GM21526 (cell line): ENCODE results near the gene S100A7A.

Source experiments
- ATAC-seq: cut with Tn5 transposase; IDR thresholded peaks from one replicate; pipeline ENCODE4 v1.9.1; 2021; ENCODE audit warnings: moderate library complexity; ENCODE audit not compliant: unreplicated experiment, low FRiP score

Gene S100A7A

DNA sequence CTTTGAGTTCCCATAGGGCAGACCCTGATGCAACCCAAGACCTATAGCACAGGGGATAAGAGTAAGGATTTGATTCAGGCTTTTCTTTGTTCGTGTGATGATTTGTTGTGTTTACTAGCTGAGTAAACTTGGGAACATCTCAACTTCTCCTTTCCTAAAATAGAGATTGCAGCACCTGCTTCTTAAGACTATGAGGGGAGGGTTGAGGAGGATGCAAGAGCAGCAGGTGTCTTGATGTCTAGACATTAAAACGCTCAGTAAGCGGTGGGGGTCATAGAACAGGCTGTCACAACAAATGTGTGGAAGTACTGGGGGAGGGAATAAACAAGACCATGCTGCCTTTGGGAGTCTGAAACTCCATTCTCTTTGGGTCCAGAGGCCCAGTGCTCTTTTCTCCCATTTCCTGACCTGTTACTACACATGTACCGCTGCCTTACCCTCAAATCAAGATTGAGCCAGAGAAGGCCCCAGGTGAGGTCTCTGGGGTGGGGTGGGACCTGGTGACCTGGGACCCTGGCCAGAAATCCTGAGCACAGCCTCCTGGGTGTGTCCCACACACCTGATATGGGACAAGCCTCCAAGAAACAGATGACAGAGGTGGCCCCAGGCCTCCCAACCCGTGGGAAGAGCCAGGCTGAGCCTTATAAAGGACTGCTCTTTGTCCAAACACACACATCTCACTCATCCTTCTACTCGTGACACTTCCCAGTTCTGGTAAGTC, at the start of gene S100A7A:
Gene S100A7A (plus strand): TSS at position 671 of the 721 bp plus-strand sequence. CDS start 1,563 bp downstream, outside the sequence.
- no peak for ATAC-seq

DNA sequence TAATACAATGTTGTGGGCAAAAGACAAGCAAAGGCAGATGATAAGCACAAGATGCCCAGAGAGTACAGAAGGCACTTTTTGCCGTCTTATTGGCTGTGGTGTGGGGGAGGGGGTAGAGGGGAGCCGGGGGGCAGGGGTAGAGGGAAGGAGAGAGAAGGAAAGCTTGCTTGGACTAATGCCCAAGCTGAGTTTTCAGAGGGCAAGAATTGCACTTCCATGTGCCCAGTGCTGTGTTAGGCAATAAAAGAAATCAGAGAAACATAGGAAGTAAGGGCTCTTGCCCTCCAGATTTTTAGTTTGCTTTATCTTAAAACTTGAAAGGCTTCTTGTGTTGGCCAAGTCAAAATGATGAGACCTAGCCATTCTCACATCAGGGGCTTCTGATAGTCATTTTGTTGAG, 49.2 kb upstream of the S100A7A start:
- no peak for ATAC-seq

DNA sequence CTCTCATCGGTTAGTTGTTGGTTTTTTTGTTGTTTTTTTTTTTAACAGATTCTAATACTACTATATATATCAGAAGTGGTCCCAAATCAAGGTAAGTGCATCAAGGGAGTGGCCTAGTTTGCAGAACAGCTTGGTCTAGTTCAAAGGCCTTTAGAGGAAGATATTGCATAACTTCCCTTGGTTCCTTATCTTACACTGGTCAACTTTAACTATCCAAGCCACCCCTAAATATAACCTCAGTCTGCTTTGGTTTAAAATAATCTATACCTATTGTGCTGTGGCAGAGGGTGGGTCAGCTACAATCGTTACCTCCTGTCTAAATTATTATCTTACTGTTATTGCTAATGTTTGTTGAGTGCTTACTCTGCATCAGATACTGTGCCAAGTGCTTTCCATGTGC, 47.8 kb upstream of the S100A7A start:
- ATAC-seq: no peak

DNA sequence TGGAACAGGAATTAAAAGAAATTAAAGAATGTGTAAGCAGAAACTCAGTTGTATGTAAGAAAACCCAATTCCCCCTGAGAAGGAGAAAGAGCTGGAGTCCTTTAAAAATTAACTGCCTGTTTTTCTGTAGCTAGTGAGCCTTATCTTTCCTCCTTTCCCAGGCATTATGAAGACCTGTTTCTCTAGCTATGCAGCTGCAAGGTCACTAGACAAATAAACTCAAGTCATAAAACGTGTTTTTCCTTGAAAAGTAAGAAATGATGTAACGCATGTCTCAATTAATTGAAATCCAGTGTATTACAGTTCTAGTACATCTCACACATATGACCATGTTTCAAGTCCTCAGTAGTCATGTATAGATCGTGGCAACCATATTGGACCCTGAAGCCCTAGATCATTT, 46.2 kb upstream of the S100A7A start:
- no peak for ATAC-seq

DNA sequence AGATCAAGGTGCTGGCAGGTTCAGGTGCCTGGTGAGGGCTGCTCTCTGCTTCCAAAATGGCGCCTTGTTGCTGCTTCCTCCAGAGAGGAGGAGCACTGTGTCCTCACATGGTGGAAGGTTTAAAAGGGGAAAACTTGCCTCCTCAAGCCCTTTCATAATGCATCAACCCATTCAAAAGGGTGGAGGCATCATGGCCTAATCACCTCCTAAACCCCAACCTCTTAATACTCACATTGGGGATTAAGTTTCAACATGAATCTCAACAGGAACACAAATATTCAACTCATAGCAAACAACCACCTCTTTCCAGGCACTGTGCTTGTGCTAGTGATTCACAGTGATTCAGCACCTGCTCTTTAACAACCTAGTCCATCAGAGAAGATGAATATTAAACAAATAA, 45.1 kb upstream of the S100A7A start:
- ATAC-seq: no peak

DNA sequence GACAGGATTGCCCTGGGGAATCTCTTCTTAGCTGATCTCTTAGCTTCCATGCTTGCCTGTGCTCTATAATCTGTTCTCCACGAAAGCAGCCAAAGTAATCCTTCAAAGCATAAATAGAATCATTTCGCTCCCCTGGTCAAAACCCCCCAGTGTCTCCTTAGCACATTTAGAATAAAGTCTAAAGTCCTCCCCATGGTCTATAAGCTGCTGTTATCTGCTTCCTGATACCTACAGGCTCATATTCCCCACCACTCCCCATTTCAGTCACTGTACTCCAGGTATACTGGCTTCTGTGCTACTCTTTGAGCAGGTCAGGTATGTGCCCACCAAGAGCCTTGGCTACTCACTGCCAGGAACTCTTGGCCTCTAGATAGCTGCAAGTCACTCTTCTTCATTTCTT, 43.7 kb upstream of the S100A7A start:
- no peak for ATAC-seq

DNA sequence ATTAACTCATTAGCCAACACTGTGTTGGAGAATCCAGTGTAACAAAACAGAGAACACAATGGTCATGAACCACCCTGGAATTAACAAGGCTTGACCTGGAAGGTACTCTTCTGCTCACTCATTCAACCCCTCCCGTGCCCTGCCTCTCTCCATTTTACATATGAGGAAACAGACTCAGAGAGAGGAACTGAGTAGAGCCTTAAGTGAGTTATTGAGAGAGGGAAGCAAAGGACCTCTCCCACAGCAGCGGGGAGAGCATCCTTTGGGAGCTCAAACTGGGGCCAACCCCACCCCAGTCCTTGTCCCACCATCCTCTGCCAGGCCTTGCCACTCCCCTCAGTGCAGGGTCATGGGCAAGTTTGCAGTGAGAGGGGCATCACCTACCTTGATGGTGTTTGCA, 42.2 kb upstream of the S100A7A start:
- ATAC-seq: no peak

DNA sequence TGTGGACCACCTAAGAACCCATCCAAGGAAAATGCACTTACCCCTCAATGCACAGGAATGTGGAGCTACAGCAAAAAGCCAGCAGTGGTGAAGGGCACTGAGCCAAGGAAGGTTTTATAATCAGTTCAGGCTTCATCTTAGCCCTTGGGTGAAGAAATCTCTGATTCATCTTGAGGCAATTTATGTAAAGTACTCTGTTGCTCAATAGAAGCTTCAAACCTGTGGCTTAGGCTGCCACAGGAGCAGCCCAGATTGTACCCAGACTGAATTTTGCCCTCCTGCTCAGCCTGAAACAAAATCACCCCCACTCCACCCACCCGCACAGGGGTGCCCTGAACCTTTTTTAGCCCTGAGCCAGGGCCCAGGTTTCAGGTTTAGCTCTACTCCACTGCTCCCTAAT, 40.8 kb upstream of the S100A7A start, which contains the start of gene S100A12:
Gene S100A12 (minus strand): TSS at position 111 of the 400 bp plus-strand sequence. CDS start 1,029 bp downstream, outside the sequence.
- no peak for ATAC-seq

DNA sequence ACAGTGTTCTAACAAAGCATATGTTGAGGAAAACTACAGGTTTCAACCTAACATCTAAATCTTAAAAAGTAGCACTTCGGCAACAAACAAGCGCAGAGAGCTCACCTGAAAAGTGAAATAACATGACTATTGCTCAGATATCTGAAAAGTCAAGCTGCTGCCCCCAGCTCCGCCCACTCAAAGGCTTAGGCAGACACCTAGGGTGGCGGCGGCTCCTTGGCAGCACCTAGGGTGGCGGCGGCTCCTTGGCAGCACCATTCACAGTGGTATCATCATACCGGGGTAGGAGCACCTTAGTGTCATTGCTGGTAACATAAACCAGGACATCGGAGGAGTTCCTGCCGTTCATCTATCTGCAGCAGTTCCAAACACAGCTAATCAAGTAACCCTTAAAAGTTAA, 36.7 kb upstream of the S100A7A start:
- no peak for ATAC-seq

DNA sequence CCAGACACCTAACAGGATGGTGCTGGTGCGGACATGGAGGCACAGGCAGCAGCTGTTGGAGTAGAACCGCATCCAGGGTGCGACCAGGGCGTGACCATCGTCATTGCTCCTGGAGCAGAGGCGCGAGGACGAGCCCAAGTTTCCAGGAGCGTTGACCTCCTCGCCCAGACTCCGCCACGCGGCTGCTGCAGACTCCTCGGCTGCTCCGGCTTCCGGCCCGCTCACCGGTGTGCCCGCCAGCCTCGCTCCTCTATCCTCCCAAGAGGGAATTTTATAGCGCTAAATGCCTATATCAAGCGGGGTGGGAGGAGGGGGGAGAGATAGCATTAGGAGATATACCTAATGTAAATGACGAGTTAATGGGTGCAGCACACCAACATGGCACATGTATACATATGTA, 35.6 kb upstream of the S100A7A start:
- no peak for ATAC-seq

DNA sequence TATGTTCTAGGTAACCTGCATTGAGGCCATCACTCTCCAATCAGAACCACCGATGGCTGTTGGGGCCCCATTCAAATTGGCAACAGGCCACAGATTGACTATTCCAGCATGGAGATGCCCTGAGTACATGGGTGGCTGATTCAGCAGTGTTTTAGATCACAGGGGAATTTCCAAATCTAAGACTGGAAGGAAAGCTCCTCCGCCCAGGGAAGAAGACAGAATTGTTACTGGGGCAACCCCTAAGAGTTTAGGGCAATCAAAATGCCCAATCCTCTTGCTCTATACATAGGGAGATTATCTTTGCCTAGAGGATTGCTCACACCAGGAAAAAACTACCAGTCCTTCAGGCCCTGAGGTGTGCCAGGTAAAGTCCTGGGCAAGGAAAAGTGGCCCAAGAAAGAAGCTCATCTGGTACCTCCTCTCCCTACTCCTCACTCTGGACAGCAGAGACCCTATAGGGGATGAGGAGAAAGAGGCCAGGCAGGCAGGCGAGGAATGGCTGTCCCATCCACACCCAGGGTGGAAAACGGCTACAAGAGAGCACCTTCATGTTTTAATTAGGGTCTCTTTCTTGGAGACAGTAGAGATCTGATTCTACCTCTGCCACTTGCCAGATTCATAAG, 31.3 kb upstream of the S100A7A start:
- no peak for ATAC-seq

DNA sequence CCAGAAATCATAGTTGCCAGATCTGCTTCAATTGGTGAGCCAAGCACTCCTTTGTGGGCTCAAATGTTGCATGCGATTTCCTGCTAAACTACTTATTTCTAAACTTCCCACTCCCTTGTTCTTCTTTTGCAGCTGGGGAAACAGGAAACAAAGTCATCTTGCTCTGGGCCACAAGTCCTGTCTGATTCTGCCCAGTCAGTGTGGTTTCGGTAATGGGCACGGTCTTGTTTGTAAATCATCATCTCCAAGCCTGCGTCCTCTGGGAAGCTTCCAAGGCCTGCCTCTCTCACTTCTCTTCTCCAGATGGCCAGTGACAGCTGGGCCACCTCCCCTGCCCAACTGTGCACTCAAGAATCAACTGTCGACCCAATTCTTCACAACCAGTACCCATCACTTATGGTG, 29.8 kb upstream of the S100A7A start:
- ATAC-seq: no peak

DNA sequence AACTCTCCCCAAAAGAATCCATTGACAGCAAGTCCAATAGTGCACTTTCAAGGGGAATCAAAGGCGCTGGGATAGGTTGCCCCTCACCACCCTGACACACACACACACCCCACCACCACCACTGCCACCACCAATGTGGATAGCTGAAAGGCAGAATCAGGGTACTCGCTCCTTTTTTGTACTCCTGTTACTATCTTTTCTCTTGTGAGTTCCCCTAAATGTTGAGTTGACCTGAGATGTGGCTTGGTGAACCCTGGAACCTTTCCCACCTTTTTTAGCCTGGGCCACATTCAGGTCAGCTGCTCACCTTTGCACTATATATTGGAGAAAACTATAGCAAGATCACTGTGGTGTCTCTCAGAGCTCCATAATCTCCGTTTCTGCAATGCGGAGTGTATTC, 29.3 kb upstream of the S100A7A start:
- no peak for ATAC-seq

DNA sequence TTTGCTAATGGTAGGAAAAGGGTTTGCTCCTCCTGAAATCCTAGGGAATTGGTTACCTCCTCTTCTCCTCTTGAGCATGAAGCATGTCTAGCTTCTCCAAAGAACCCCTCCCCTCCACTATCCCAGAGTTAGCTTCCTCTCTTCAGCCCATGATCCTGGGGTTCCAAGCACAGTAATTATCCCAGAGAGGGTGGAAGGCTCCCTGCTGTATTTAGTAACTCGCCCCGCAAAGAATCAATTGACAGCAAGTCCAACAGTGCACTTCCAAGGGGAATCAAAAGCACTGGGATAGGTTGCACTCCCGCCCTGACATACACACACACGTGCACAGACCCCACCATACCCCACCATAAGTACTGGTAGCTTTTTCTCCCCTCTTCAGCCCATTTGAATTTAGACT, 28.5 kb upstream of the S100A7A start:
- no peak for ATAC-seq

DNA sequence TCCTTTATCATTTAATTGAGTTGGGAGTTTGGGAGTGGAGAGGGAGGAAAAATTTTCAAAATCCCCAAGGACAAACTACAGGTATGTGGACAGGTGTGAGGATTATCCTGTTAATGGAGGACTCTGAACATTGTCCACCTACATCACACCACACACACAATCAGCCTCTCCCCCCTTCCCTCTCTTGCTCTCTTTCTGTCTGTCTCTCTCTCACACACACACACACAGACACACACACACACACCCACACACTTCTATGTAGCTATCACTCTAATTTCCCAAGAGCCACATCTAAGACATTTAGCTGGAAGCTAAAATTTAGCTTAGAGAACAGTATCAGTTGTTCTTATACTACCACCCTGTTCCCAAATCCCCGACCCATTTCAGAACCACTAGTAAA, 26.9 kb upstream of the S100A7A start:
- no peak for ATAC-seq

DNA sequence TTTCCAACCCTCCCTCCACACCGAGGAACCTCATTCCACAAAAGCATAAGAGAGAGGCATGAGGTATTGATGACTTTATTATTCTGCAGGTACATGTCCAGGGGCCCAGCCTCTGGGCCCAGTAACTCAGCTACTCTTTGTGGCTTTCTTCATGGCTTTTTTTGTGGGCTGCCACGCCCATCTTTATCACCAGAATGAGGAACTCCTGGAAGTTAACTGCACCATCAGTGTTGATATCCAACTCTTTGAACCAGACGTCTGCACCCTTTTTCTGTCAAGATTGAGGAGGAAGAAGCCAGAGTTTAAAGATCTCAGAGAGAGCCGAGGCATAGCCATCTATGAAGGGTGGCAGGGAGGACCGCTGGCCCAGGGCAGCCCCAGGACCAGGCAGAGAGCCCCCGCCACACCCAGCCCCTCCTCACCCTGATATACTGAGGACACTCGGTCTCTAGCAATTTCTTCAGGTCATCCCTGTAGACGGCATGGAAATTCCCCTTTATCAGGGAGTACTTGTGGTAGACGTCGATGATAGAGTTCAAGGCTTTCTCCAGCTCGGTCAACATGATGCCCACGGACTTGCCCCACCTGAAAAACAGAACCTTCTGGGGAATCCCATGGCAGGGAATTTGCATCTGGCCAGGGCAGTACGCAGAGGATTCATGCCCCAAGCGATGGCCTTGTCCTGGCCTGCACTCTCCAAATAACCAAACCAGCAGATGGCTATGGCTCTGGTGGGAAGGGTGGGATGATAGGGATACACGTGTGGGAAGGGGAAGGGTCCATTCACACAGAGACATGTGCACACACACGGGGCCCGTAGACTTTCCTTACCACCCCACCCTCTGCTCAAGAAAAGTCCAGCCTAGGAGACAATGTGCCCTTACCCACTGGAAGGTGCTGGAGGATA, 26.1 kb upstream of the S100A7A start:
- ATAC-seq: no peak

DNA sequence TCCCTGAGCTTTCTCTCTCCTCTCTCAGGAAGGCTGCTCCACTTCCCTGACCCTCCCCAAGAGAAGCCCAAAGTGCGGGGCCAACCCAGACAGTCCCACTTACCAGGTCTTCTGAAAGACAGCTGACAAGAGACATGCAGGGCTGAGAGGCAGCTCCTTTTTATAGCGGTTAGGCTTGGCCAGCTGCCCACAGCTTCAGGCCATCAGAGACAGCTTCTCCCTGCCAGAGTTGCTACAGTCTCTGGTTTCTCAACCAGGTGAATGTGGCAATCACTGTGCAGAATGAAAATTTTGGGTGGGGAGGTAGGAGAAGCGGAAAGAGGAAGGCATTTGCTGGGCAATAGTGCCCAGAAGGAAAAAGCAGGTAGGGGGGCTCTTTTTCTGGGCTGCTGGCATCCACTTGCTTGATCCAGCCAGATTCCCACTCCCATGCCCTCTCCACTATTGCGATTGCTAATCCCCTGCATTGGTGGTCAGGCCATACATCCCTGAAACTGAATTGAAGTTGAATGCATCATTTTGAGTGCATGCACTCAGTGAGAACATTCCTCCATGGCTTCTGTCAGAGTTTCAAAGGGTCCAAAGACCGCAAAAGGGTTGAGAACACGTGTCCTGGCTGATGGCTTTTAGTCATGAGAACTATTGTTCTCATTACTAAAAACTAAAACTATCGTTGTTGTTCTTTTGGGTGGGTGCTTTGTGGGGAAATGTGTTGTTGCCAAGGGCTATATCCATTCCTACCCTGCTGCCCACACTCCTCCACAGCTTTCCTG, 25.2 kb upstream of the S100A7A start, which contains the start of gene S100A8:
Gene S100A8 (minus strand): TSS at position 136 of the 773 bp plus-strand sequence. CDS start 538 bp downstream, outside the sequence.
- ATAC-seq: no peak

DNA sequence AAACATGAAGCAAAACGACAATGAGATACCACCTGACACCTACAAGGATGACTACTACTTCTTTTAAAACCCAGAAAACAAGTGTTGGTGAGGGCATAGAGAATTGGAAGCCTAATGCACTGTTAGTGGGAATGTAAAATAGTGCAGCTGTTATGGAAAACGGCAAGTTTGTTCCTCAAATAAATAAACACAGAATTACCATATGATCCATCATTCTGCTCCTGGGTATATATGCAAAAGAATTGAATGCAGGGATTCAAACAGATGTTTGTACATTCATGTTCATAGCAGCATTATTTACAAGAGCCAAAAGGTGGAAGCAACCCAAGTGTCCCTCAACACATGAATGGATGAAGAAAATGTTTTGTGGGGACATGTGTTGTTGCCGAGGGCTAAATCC, 24.1 kb upstream of the S100A7A start:
- ATAC-seq: no peak

DNA sequence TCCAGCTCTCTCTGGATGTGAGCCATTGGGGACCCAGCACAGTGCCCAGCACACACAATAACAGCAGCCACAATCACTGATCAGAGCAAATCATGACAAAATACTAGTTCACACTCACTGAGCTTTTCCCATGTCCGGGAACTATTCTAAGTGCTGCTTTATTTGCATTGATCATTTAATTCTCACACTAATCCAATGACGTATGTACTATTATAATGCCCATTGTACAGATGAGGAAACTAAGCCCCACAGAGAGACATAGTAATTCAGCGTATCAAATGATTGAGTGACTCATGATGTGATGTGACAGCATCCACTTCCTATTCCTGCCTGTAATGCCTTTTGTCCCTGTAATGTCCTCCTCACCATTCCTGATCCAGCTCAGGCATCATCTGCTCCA, 23.5 kb upstream of the S100A7A start:
- no peak for ATAC-seq

DNA sequence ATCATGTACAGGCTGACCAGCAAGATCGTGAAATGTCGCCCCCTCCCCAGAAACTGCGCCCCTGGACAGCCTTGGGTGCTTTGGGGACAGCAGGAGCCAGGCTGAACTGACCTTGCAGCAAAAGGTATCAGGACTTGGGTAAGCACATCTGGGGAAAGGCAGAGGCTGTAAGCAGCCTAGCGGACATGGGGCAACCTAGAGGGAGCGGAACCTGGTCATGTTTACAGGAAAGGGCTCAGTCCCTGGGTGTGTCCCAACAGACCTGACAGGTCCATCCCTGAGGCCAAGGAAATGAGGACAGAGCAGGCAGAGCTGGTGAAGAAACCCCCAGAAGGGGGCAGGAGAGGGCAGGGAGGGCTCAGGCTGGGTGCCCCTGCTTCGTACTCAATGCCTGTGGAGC, 22.4 kb upstream of the S100A7A start:
- ATAC-seq: no peak
